Adipose tissue (tissue), 3 donors: ENCODE data around the gene FBXL17. TPM values are rescaled to one million over a fixed set of nuclear protein-coding genes. Genes with fewer than 3 reads are reported as not detected.

Source experiments
- H3K27ac ChIP-seq: one replicate; pipeline ENCODE4 v1.5.1; 2013; ENCODE audit warnings: low read depth, low read length
- WGBS, 3 donors: extraction: QIAGEN DNeasy Blood & Tissue Kit; methylation state at CpG; one replicate each; pipeline ENCODE4 v1.1.7; 2013; 5-methylcytosine and 5-hydroxymethylcytosine counted together
- polyA plus RNA-seq, 3 donors: library from polyadenylated mRNA; stranded (reverse); fragments of 200-250 nt; gene quantifications; one replicate each; pipeline ENCODE4 v1.2.3, GENCODE V29; 2013
- donor health status: healthy with polysubstance abuse.
- donor health status: Bipolar disorder and iron deficiency.
- donor health status: healthy.

The FBXL17 gene
- polyA plus RNA-seq, 3 donors: 4.1 to 11.2 (median 10.1) TPM

DNA sequence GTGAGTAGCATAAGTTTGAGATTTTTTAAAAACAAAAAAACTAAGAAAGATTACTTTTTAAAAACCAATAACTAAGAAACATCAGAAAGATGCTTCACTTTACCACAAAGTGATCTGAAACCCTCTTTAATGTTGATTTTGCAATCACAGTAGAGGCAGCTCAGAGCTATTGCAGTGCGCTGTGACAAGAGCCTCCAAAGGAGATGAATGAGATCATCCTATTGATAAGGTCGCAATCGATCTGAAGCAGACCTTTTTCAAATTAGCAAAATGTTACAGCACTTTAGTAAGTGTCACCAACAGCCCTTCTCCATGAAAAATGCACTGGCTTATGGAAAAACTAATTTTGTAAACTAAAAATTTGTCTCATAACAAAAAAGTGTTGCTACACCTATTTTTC is 426.6 kb downstream of the FBXL17 start:
- 67 to 79% (median 76%) methylated on average over 3 of the region's 3 CpGs for WGBS, 3 donors

DNA sequence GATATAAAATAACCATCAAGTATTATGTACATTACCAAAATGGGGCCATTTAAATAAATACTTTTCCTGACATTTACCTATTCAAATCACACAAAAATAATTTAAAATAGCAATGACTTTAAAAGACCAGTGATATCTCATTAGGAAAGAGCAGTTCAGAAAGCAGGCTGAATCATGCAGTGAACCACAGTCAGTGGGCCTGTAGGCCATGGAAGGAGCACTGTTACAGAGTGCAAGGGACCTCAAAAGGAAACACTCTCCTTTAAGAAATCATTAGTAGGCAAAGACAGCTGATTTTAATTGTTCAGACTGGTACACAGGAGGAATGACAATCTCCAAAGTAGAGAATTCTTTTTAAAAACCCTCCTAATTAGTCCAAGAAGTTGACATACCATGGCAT is 427.6 kb downstream of the FBXL17 start:
- no peak overlapping the region for H3K27ac ChIP-seq

More for the DNA sequence above, 426.6 kb downstream of the FBXL17 start:
- H3K27ac ChIP-seq: no peak overlapping the region

DNA sequence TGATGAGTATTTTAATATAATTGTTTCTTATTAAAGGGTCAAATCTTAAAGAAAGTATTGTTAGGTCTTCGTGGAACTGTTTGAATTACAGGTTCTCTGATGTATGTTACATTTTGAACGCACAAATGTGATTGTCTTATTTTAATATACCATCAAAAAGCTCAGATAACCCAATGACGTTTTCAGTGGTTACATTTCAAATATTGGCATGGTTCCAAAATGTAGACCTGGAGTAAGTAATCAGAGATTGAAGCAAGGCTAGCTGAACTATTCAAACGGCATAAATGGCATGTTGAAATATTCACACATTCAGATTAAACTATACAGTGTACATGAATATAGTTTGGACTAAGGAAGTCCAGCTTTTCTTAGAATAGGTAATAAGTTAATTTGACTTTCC is 429.4 kb downstream of the FBXL17 start:
- no peak overlapping the region for H3K27ac ChIP-seq
- 50 to 73% (median 70%) methylated on average over 4 of the region's 4 CpGs for whole genome bisulfite sequencing, 3 donors

DNA sequence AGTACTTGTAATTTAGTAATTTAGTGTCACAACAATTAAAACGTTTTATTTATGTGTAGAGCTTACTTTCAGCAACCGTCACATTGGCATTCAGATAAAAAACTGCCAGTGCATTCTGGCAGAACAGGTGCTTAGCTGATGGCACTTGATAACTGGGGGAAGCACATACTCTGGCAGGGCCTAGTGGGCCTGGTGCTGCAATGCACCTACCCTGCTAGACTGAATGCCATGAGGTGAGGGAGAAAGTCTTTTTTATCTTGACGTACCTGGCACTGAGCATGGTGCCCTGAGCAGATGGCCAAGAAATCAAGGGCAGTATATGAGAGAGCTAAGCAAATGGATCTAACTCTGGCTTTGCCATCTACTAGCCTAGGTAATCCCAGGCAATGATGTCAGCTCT is 430.6 kb downstream of the FBXL17 start:
- 52 to 81% (median 80%) methylated on average over 3 of the region's 3 CpGs for WGBS, 3 donors
- H3K27ac ChIP-seq: no peak overlapping the region

DNA sequence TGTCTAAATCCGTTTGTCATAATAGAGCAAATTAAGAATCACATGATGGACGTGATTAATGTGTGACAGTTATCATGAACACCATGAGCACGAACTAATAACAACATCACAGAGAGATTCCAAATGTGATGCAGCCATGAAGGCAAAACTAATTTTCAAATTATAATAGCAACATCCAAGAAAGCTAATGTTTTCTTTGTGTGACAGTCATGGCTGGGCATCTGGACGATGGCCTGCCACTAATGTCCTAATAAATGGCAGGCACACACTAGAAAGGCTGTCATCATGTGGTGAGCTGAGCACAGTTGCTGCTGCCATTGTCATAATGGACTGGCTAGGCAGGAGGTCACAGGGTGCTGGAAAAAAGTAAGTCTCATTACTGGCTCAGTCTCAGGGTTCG is 431.1 kb downstream of the FBXL17 start:
- no peak overlapping the region for H3K27ac ChIP-seq
- 93 to 94% (median 93%) methylated on average over 5 of the region's 5 CpGs for WGBS, 3 donors

DNA sequence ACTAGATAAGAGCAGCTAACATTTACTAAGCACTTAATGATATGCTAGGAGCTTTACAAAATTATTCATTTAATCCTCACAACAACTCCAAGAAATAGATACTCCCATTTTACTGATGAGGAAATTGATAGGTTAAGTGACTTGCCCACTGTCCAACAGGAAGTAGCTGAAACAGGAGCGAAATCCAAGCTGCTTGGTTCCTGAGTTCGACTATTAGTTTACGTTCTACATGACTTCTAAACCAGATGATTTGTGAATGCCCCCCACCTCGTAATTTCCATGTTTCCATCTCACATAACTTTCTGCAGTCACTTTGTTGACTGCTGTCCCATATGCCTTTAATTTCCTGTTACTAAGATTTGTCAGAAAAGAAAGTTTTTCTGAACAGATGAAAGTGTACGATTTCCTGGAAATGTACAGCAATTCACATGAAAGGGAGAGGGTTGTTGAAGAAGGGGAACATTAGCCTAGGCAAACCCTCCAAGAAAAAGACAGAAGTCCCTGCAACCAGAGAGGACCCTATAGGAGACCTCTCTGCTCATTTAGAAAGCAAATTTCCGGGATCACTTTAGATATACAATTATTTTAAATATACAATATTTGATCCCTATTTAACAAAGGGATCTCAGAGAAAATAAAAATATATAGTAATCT is 432.1 kb downstream of the FBXL17 start:
- no peak overlapping the region for H3K27ac ChIP-seq
- 82 to 90% (median 90%) methylated on average over 6 of the region's 6 CpGs for WGBS, 3 donors

DNA sequence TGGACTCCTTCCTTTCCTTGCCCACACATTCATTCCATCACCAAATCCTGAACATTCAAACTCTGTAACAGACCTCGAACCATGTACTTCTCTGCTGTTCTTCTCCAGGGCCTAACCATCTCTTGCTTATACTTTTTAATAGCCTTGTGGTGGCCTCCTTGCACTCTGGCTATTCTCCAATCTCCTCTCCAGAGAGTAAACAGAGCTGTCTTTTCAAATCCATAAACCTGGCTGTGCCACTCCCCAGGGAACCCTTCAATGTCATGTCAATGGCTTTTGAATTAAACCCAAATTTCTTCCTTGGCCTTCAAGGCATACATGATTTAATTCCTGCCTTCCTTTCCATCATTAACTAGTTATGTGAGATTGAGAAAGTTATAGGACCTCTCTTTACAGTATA is 433.5 kb downstream of the FBXL17 start:
- WGBS, 3 donors: 84 to 96% (median 85%) methylated on average over 1 of the region's 1 CpG
- no peak overlapping the region for H3K27ac ChIP-seq

DNA sequence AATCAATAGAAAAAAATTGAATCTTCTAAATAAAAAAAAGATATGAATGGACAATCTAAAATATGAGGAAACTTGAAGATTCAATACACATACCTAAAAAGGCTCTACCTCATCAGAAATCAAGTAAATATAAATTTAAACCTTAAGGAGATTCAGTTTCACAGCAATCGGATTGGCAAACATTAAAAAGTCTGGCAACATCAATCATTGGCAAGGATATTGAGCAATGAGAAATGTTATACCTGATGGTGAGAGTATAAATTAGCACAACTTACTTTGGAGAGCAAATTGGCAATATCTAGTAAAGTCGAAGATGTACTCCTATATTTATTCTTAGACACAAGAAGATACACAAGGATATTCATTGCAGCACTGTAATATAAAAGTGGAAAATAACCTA is 436.8 kb downstream of the FBXL17 start:
- H3K27ac ChIP-seq: no peak overlapping the region
- 90 to 94% (median 94%) methylated on average over 2 of the region's 2 CpGs for WGBS, 3 donors

DNA sequence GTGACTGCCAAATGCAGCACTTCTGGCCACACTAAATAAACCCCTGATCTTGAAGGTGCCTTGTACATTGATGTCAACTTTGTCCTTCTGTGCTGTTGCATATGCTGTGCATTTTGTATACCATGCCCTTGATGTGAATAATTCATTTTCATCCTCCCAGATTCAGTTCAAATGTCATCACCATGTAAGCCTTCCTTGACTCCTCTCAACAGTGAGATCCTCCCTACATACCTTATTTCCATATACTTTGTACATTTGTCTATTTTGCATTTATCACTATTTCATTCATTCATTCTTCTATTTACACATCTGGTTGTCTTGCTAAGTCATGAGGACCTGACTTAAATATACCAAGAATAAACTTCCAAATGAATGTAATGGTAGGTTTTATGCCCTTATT is 438.0 kb downstream of the FBXL17 start:
- H3K27ac ChIP-seq: no peak overlapping the region

DNA sequence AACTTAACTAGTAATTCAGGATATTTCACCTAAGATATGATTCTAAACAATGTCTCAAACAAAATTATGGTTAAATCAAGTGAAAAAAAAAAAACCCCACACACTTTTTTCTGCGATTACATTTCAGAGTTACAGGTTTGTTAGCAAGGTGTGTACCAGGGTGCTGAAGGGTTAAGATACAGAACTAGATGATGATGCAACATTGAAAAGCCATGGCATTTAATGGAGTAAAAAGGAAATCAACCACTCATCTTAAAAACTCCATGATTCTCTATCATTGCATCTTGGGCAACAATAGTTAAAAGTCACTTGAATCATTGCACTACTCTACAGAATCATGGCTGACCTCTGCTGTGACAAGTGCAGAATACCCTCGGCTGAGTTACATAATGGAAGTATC is 440.9 kb downstream of the FBXL17 start:
- WGBS, 3 donors: 84 to 88% (median 88%) methylated on average over 2 of the region's 2 CpGs
- no peak overlapping the region for H3K27ac ChIP-seq

DNA sequence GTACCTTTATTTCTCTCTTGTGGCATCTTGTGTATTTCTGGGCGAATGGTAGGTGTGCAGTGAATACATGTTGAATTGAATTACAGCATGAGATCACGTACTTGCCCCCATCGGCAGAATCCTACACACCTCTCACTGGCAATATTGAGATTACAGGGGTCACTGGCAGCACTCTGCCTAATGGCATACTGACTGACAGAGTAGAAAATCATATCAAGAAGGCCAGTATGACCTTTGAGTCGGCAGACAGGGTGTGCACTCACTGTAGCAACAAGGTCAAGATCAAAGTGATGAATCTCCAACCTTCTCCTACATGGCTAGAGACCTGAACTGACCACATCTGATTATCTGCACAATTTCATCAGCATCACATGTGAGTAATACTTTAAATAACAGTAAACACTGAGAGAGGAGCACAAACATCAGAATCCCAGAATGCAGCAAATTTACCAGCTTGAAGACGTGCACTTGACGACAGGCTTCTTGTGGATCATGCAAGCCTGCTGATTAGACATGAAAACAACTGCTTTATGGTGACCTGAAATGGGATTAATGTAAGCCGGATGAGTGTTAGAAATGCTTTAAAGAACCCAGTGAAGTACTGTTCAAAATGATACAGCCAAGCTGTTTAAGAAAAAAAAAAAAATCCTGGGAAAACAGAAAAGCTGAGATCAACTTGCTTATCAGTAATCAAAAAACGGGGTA is 444.1 kb downstream of the FBXL17 start:
- H3K27ac ChIP-seq: no peak overlapping the region
- 78 to 86% (median 83%) methylated on average over 8 of the region's 8 CpGs for WGBS, 3 donors

DNA sequence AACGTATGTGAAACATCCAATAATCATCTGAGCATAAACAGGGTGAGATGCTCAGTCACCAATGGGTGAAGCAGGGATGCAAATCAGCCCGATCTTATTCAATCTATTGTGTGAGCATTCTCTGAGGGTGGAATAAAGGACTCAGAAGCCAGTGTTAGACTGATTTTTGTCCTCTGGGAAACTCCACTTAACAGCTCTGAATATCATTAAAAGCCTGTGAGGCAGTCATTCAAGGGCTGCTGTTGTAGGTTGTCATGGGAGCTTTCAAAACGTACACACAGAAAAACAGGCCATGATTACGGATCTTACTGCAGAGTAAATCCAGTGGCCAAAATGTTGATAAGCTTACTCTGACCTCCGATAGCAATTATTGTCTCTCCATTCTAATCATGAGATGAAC is 444.7 kb downstream of the FBXL17 start:
- 77 to 91% (median 82%) methylated on average over 5 of the region's 5 CpGs for WGBS, 3 donors
- no peak overlapping the region for H3K27ac ChIP-seq

DNA sequence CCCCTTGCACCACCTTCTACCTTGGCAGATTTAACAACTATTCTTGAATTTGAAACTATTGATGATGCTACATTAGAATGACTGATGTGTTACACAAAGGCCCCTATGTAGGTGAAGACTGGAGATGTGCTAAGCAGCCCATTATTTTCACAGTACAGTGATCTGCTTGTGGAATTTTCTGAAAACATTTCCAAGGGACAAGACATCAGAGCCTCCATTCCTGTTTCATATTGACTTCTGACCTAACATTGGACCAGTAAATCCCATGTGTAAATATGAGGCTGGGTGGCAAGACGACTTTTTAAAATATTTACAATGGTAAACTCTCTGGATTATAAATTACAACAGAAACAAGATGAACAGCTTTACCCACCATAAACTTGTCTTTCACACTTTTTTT is 445.4 kb downstream of the FBXL17 start:
- WGBS, 3 donors: 54 to 85% (median 73%) methylated on average over 1 of the region's 1 CpG

DNA sequence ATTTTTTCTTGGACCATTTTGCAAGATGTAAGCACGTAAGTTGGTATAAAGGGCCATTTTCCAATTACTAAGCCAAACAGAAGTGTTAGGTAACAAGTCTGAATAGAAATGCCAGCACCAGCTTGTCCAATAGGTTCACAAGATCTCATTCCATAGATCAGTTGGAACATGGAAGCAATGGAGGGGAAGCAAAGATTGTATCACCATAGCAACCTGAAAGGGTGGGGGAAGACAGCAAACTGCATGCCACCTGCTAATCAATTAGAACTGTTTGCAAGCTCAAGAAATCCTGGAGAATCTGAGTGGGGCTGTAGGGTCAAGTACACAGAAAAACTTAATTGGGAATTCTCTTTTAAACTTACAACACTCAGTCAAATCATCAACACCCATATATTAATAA is 446.3 kb downstream of the FBXL17 start:
- WGBS, 3 donors: 85 to 93% (median 92%) methylated on average over 1 of the region's 1 CpG
- no peak overlapping the region for H3K27ac ChIP-seq

More for the DNA sequence above, 445.4 kb downstream of the FBXL17 start:
- no peak overlapping the region for H3K27ac ChIP-seq

DNA sequence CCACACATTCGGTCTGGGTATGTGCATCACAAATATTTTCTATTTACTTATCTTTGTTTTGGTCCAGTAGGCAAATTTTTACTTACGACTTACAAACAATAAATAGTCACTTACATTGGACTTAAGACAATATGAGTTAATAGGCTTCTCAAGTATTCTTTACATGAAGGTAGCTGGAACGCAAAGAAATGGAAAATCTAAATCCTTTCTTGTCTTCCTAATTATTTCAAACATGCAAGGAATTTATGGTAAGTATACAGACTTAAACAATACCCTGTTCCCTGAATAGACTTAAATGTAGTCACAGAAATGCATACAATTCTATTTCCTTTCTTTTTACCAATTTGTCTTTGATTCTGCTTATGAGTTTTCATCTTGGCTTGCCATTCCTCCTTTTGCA is 448.6 kb downstream of the FBXL17 start:
- WGBS, 3 donors: 90 to 94% (median 90%) methylated on average over 3 of the region's 3 CpGs
- no peak overlapping the region for H3K27ac ChIP-seq

DNA sequence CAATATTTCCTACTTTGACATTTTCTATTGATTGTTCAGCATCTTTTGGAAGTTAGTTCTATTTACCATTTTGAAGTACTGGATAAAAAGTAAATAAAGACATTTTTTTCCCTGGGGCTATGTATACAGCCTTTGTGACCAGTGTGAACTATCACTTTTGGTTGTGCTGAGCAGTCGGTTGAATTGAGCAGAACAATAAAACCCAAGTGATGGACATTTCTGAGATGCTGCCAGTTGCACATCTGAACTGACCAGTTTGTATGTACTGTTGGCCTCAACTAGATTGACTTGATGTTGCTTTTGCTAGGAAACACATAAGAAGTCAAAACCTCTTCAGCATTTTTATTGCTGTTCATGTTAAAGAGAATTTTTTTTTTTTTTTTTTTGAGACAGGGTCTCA is 451.0 kb downstream of the FBXL17 start:
- 56 to 98% (median 93%) methylated on average over 1 of the region's 1 CpG for WGBS, 3 donors
- no peak overlapping the region for H3K27ac ChIP-seq

DNA sequence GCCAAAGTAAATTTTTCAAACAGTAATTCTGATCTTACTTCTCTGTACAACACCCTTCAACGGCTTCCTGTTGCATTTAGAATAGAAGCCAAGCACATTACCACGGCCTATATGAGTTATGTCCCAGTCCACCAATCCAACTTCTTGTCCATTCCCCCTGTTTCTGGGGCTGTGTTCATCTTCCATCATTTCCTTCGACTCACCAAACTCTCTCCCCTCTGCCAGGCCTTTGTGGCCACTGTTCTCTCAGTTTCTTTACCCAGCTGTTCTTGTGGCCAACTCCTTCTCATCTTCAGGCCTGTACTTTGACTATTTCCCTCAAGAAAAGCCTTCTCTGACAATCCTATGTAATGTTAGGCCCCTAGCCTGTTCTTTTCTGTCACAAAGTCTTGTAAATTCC is 451.8 kb downstream of the FBXL17 start:
- H3K27ac ChIP-seq: no peak overlapping the region
- WGBS, 3 donors: 93 to 95% (median 94%) methylated on average over 3 of the region's 3 CpGs

DNA sequence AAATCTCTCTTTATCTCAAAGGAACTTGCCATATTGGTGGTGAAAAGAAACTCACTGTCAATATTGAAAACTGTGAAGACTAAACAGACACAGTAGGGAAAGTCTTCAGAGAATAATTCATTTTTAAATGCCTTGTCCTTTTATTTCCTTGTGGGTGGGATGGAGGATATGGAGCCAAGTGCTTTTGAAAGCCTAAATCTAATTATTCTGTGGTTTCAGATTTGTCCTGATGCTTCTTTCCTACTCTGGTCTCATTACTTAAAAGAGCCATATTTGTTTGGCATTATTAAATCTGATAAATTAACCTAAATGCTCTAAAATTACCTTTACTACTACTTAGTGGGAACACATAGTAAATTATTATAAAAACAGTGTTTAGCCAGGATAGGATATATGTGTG is 452.8 kb downstream of the FBXL17 start:
- no peak overlapping the region for H3K27ac ChIP-seq

DNA sequence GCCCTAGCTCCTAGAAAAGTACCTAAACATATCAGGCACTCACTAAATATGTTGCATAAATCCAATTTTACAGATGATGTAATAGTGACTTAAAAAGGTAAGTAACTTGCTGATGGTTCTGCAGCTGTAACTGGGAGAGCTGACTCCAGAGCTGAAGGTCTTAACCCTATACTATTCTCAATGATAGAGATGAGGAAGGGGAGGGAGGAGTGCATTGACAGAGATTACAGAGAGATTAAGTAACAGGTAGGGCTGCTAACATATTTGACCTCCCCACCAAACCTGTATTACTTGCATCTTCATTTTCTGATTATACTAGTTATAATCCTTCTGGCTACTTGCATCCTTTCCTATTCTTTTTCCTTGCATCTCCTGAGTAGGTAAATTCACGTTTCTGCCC is 455.8 kb downstream of the FBXL17 start:
- no peak overlapping the region for H3K27ac ChIP-seq
- WGBS, 3 donors: 71 to 80% (median 77%) methylated on average over 1 of the region's 1 CpG

DNA sequence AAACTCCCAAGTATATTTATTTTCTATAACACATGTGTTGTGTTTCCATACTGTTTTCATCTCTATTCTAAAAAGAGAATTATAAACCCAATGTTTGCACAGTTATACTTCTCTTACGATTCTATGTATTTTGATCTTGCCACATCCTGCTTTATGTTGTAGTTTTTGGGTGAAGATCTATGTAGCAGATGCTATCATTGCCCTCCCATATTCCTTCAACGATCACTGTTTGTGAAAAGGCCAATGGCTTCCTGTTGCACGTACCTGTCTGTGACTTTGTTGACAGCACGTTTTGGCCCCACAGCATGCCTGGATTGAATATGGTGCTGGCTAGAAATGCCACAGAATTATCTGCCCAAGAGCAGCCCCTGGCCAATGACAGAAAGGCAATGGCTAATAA is 456.7 kb downstream of the FBXL17 start:
- 67 to 73% (median 70%) methylated on average over 4 of the region's 4 CpGs for WGBS, 3 donors
- no peak overlapping the region for H3K27ac ChIP-seq
